HG02943 (cell line): Measurements from ENCODE around the gene DEPDC4.
"Not testable (repeated sequence)": the region's sequence is repeated elsewhere in the genome, so short reads cannot be mapped to it uniquely, and the experiment has no call there.

Source experiments
- ATAC-seq: cut with Tn5 transposase; IDR thresholded peaks from one replicate; pipeline ENCODE4 v1.9.1; 2021; ENCODE audit warnings: mild to moderate bottlenecking, low read depth, moderate library complexity; ENCODE audit not compliant: unreplicated experiment

The DEPDC4 gene

DNA sequence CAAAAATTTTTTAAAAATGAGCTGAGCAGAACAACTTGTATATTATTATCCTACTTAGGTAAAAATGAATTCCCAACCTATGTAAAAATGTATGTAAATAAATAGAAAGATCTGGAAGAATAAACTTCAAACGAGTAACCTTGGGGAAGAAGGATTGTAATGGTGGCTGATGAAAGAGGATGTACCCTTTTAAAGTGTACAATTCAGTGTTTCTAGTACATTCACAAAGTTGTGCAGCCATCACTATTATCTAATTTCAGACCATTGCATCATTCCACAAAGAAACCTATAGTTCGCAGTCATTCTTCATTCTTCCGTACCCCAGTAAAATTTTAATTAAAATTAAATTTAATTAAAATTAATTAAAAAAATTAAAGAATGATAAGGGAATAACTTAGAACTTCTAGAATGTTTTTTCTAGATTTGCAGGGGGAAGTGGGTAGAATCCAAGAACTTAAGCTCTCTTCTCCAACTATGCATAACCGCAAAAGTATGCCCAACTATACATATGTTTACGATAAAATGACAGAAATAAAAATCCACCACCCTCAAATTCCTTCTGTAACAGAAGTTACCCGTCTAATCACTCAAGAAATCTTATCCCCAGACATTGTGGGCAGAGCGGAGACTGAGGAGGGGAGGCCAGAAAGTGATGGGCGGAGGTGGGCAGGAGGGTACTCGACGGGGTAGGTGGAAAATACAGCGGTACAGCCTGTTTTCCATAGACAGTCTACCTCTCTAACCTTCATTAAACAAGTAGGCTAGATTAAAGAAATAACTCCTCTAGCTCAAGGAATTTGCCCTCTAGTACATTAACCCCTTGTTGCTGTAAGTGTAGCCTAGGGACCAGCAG lies 921 bp downstream of the DEPDC4 start:
- ATAC-seq: no peak

DNA sequence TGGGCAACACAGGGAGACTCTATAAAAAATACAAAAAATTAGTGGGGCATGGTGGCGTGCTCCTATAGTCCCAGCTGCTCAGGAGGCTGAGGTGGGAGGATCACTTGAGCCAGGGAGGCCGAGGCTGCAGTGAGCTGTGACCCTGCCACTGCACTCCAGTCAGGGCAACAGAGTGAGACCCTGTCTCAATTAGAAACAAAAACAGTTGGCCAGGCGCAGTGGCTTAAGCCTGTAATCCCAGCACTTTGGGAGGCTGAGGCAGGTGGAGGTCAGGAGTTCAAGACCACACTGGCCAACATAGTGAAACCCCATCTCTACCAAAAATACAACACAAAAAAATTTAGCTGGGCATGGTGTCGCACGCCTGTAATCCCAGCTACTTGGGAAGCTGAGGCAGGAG lies 1.8 kb downstream of the DEPDC4 start:
- ATAC-seq: not testable (repeated sequence)

DNA sequence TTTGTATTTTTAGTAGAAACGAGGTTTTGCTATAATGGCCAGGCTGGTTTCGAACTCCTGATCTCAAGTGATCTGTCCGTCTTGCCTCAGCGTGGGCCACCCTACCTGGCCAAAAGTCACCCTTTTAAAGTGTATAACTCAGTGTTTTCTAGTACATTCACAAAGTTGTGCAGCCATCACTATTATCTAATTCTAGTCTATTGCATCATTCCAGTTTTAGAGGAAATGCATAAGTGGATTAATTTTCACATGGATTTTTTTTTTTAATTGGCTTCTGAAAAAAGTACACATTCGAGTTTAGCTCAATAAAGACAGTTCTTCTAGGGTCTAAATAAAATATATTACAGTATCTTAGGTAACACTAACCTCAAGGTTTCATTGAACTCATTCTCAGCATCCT lies 3.7 kb downstream of the DEPDC4 start:
- no peak for ATAC-seq

- no peak for ATAC-seq
Observed at GRCh38 chr12:100258127-100258526, 8.8 kb downstream of the DEPDC4 start.

DNA sequence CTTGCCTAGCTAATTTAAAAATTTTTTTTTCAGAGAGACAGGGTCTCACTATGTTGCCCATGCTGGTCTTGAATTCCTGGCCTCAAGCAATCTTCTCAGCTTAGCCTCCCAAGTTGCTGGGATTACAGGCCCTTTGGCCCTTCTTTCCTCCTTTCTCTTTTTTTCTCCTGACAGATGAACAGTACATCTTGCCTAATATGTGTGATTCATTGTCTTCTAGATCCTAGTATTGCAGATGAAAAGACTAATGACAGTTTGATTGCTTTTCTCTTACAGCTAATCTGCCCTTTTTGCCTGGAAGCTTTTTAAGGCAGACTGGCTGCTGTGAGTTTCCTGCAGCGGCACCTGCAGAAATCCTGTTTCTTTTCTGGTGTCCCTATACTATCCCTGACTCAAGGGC lies 12.0 kb downstream of the DEPDC4 start:
- no peak for ATAC-seq

GRCh38 chr12:100253437-100253836 lies 13.4 kb downstream of the DEPDC4 start:
- no peak for ATAC-seq

GRCh38 chr12:100251917-100252316 lies 15.0 kb downstream of the DEPDC4 start:
- no peak for ATAC-seq

DNA sequence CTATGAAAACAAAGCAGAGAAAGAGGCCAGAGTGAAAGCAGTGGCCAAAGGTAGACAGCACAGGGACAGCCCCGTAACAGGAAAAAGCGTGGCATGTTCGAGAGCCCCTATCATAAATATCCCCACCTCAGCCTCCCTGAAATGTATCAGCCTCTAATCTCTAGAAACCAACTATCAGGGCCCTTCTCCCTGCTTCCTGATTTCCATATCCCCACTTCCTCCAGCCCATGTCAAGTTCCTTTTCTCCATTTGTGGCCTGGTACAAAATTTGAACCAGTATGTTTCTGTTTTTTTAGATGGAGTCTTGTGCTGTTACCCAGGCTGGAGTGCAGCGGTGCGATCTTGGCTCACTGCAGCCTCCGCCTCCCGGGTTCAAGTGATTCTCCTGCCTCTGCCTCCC lies 16.9 kb downstream of the DEPDC4 start:
- ATAC-seq: no peak

GRCh38 chr12:100248886-100249285 lies 18.0 kb downstream of the DEPDC4 start:
- no peak for ATAC-seq

DNA sequence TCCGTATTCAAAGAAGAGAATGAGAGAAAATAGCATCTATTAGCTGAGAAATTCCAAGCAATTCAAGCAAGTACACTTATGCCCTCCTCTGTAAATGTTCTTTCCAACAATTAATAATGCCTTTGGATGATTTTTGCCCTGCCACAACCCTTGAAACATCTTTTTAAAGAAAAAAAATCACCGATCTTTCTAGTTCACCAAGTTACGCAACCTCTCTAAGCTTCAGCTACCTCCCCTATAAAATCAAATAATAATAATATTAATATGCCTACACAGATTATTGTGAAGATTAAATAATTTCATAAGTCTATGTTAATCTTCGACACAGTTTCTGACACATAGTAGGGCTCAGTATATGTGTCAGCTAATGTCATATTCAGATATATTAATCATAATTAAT lies 19.1 kb downstream of the DEPDC4 start:
- no peak for ATAC-seq

DNA sequence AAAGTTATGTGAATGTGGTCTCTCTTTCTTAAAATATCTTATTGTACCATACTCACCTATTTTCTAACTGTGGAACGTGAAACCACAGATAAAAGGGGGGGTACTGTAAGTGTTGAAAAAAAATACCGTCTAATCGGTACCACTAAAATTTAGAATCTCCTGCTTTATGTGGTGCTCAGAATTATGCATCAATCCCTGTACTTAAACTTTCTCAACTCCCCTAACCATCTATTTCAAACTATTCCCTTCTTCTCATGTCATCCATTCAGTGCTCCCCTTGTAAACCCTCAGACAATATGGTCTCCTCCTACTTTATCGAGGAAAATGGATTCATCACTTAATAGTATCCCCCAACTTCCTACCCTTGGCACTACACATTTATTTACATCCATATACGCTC lies 23.7 kb downstream of the DEPDC4 start:
- ATAC-seq: no peak

GRCh38 chr12:100239589-100239988 lies 27.3 kb downstream of the DEPDC4 start:
- no peak for ATAC-seq

DNA sequence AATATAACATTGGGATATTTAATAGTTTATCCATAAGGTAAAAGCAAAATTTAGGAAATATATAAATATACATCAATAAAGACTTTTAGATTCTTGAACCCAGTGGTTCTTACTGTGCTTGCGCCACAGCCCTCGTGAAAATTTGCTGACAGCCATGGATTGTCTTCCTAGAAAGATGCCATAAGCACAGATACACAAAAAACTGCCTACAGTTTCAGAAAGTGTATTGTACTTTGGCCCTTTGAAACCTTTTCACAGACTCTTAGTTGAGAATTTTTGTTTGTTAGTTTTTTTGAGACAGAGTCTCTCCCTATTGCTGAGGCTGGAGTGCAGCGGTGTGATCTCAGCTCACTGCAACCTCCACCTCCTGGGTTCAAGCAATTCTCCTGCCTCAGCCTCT lies 28.1 kb downstream of the DEPDC4 start:
- no peak for ATAC-seq

DNA sequence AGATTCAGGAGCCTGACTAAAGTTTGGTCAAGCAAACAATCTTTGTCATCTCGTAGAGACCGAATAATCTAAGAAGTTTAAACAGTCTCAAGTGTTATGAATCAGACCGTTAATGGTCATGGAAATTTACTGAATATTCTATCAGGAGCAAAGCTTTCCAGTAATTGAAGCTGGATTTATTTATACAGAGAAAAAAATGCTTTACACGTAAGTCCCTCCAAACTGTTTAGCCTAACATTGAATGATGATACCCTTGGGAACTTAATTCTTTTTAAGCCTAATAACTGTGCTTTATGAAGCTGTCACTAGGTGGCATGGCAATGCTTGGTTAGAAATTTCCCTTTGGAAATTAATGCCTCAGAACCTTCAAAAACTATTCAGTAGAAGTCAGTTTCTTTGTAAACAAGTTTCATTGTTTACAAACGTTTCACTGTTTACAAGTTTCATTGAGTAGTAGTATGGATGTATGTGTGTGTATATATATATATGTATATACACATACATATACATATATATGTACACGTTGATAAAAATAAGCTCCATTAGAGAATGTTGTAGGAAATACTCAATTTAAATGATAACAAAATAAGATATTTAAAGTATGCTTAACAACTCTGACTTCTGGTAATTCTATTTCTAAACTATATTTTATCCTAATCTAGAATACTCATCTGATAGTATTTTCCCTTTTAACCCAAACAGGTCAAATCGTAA lies 32.1 kb downstream of the DEPDC4 start:
- no peak for ATAC-seq

GRCh38 chr12:100234166-100234565 lies 32.7 kb downstream of the DEPDC4 start:
- no peak for ATAC-seq

GRCh38 chr12:100231873-100232272 lies 35.0 kb downstream of the DEPDC4 start:
- ATAC-seq: not testable (repeated sequence)

- ATAC-seq: no peak
Observed at GRCh38 chr12:100229876-100230275, 37.0 kb downstream of the DEPDC4 start.

DNA sequence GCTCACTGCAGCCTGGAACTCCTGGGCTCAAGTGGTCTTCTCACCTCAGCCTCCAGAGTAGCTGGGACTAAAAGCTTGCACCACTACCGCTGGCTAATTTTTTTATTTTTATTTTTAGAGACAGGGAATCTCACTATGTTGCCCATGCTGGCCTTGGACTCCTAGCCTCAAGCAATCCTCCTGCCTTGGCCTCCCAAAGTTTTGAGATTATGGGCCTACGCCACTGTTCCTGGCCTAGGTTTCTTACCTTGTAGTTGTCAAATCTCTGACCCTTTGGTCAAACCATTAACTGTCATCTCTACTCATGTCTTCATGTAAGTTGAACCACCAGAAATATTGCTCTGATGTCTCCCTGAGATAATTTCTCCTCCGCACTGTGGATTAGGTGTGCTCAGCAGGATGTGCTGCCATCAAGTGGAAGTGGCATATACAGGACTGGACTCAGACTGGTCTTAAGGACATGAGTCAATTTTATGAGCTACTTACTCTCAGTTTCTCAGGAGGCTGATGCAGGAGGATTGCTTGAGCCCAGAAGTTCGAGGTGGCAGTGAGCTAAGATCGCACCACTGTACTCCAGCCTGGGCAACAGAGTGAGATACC lies 37.7 kb downstream of the DEPDC4 start:
- ATAC-seq: no peak

DNA sequence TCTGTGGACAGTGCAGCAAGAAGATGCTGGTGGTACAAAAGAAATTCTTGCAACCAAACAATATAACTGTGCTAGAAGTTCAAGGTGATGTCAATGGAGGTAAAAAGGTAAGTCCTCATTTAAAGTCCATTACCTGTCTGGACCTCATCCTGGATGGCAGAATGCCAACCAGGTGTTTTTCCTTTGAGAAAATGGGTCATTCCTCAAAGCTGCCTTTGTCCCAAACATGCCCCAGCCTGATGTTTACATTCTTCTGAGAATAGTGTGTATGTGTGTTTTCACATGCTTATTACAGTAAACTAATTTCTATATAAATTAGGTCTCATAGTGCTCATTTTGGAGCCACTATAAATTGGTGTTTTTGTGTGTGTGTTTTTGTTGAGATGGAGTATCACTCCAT lies 41.4 kb downstream of the DEPDC4 start:
- no peak for ATAC-seq

DNA sequence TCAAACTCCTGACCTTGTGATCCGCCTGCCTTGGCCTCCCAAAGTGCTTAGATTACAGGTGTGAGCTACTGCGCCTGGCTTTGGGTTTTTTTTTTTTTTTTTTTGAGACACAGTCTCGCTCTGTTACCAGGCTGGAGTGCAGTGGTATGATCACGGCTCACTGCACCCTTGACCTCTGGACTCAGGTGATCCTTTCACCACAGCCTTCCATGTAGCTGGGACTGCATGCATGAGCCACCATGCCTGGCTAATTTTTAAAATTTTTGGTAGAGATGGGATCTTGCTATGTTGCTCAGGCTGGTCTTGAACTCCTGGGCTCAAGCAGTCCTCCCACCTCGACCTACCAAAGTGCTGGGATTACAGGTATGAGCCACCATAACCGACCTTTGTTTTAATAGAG lies 44.7 kb downstream of the DEPDC4 start:
- not testable (repeated sequence) for ATAC-seq

GRCh38 chr12:100221523-100221922 lies 45.4 kb downstream of the DEPDC4 start:
- no peak for ATAC-seq
